Transverse colon (tissue), 4 donors: ENCODE measurements around the gene GNAI3.

Experiments
- CTCF ChIP-seq, 5 experiments: fragments of 200-600 bp in 3 of 5; fragments of 450-650 bp in 2 of 5; sonication (generic) in 3 of 5; IDR thresholded peaks; 1 replicate in 2 of 5; 2 replicates in 3 of 5; pipeline ENCODE4 v1.5.1; 2016 to 2017; ENCODE audit warnings: antibody characterized with exemption in 5 of 5, inconsistent platforms in 3 of 5, mild to moderate bottlenecking in 2 of 5, moderate library complexity in 1 of 5
- POLR2A ChIP-seq: fragments of 450-650 bp; IDR thresholded peaks from one replicate; pipeline ENCODE4 v1.6.1; 2016; ENCODE audit warnings: antibody characterized with exemption, mild to moderate bottlenecking, moderate library complexity
- POLR2AphosphoS5 ChIP-seq, 3 donors: sonication (generic); formaldehyde crosslinking; IDR thresholded peaks; one replicate each; pipeline ENCODE4 v1.6.1; 2016; ENCODE audit warnings: antibody characterized with exemption in 3 of 3

- no peak for TF ChIP-seq CTCF (IDR thresholded peaks at IDR 0.05)
- TF ChIP-seq POLR2A = no peak
- no peak for TF ChIP-seq POLR2AphosphoS5 (IDR thresholded peaks at IDR 0.05)
These were observed 27.1 kb upstream of the GNAI3 start for GRCh38 chr1:109521002-109521951.
